OCI-LY7 (cell line): ENCODE data around the gene SV2B. TPM values are rescaled to one million over a fixed set of nuclear protein-coding genes. Genes with fewer than 3 reads are reported as not detected.

Source experiments
- BruUV-seq: library from RNA; stranded (reverse); fragments of 400-500 nt; replicated peaks from 2 replicates; lab custom pipeline; 2021; lab: Mats Ljungman, UMichigan
- CTCF ChIA-PET: fragments of 300-600 bp; sonication (Branson Sonifier 250); formaldehyde crosslinking; loops from one replicate; lab custom pipeline; 2022; ENCODE audit warnings: antibody characterized with exemption; ENCODE audit not compliant: unreplicated experiment; lab: Charles Lee
- POLR2A ChIA-PET: fragments of 300-600 bp; sonication (Branson Sonifier 250); formaldehyde crosslinking; loops from one replicate; lab custom pipeline; 2022; ENCODE audit warnings: antibody characterized with exemption; lab: Charles Lee
- DNase-seq: peaks from one replicate; pipeline ENCODE4 v3.0.0-alpha.2; 2015; ENCODE audit warnings: low spot score
- H2AFZ ChIP-seq: fragments of 200-600 bp; sonication (generic), shearing (Covaris generic); 2 replicates; pipeline ENCODE4 v1.6.1; 2014; ENCODE audit warnings: mild to moderate bottlenecking, antibody characterized with exemption, low read length, moderate library complexity
- H3K27ac ChIP-seq: fragments of 200-600 bp; sonication (generic); 2 replicates; pipeline ENCODE4 v1.5.1; 2014; ENCODE audit warnings: mixed run types, low read depth, mild to moderate bottlenecking, moderate library complexity, low read length, inconsistent platforms; ENCODE audit not compliant: poor library complexity, severe bottlenecking
- H3K36me3 ChIP-seq: fragments of 200-600 bp; sonication (generic); 2 replicates; pipeline ENCODE4 v1.6.1; 2014; ENCODE audit warnings: mild to moderate bottlenecking, antibody characterized with exemption, low read length, moderate library complexity, mixed read lengths; ENCODE audit not compliant: insufficient read depth
- H3K4me1 ChIP-seq: fragments of 200-600 bp; sonication (generic); 2 replicates; pipeline ENCODE4 v1.5.1; 2014; ENCODE audit warnings: mild to moderate bottlenecking, low read length; ENCODE audit not compliant: insufficient read depth, poor library complexity, severe bottlenecking
- H3K4me2 ChIP-seq: fragments of 200-600 bp; sonication (generic); 2 replicates; pipeline ENCODE4 v1.6.1; 2014; ENCODE audit warnings: mild to moderate bottlenecking, low read length
- H3K4me3 ChIP-seq: fragments of 200-600 bp; sonication (generic); 2 replicates; pipeline ENCODE4 v1.5.1; 2014; ENCODE audit warnings: mild to moderate bottlenecking, low read depth, low read length; ENCODE audit not compliant: poor library complexity, severe bottlenecking
- H3K79me2 ChIP-seq: fragments of 200-600 bp; sonication (generic); 2 replicates; pipeline ENCODE4 v1.6.1; 2016; ENCODE audit warnings: low read depth, mild to moderate bottlenecking, low read length, moderate library complexity, mixed read lengths; ENCODE audit not compliant: insufficient read depth
- H3K9me2 ChIP-seq: fragments of 200-600 bp; sonication (generic); 2 replicates; pipeline ENCODE4 v1.6.1; 2016; ENCODE audit warnings: mild to moderate bottlenecking, low read length, mixed read lengths; ENCODE audit not compliant: insufficient read depth
- H3K9me3 ChIP-seq: fragments of 200-600 bp; sonication (generic); 2 replicates; pipeline ENCODE4 v1.6.1; 2014; ENCODE audit warnings: mild to moderate bottlenecking, mixed run types, low read length, mixed read lengths
- H4K20me1 ChIP-seq: fragments of 200-600 bp; sonication (generic); 2 replicates; pipeline ENCODE4 v1.6.1; 2014; ENCODE audit warnings: mild to moderate bottlenecking, antibody characterized with exemption, low read length, moderate library complexity, mixed read lengths; ENCODE audit not compliant: insufficient read depth
- EZH2phosphoT487 ChIP-seq: fragments of 200-600 bp; sonication (generic); IDR thresholded peaks from 2 replicates; pipeline ENCODE4 v1.6.1; 2018; ENCODE audit warnings: low read depth, borderline replicate concordance, mild to moderate bottlenecking, mixed run types, antibody characterized with exemption, low read length, moderate library complexity, mixed read lengths
- intact Hi-C: fragments of 100-400 bp; cut with micrococcal nuclease; formaldehyde crosslinking; loops from one replicate; pipeline ENCODE4 v1.10.0; 2022; ENCODE audit not compliant: unreplicated experiment
- total RNA-seq, 2 experiments: library from RNA; depleted of rRNA in 1 of 2; stranded (reverse); fragments of >200 nt in 1 of 2; shearing (Covaris generic) in 1 of 2; gene quantifications; 2 replicates each; pipeline ENCODE4 v1.2.3, GENCODE V29; 2014 to 2022
- TF ChIP-seq, protein P1 (sequence below): fragments of 200-600 bp; sonication (generic); conservative IDR thresholded peaks from 2 replicates; pipeline ENCODE4 v1.5.1; 2014; ENCODE audit warnings: mild to moderate bottlenecking, antibody characterized with exemption, low read length, moderate library complexity, mixed read lengths

SV2B gene
- total RNA-seq, 2 experiments from 2014 or later = 0.15 TPM; not detected in 1

DNA sequence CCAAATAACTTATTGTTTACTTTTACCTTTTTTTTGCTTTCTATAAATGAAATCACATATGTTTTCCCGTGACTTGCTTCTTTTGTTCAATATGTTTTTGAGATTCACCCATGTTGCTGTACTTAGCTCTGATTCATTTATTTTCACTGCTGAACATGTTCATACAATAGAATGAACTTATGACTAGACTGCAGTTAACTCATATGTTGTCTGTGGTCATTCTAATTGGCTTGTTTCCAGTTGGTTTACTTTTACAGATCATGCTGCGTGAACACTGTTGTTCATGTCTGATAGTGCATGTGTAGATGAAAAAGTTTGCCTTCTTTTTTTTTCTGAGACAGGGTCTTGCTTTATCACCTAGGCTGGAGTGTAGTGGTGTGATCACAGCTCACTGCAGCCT, 31.6 kb upstream of the SV2B start:
- no peak for TF ChIP-seq EZH2phosphoT487
- TF ChIP-seq, protein P1, sequence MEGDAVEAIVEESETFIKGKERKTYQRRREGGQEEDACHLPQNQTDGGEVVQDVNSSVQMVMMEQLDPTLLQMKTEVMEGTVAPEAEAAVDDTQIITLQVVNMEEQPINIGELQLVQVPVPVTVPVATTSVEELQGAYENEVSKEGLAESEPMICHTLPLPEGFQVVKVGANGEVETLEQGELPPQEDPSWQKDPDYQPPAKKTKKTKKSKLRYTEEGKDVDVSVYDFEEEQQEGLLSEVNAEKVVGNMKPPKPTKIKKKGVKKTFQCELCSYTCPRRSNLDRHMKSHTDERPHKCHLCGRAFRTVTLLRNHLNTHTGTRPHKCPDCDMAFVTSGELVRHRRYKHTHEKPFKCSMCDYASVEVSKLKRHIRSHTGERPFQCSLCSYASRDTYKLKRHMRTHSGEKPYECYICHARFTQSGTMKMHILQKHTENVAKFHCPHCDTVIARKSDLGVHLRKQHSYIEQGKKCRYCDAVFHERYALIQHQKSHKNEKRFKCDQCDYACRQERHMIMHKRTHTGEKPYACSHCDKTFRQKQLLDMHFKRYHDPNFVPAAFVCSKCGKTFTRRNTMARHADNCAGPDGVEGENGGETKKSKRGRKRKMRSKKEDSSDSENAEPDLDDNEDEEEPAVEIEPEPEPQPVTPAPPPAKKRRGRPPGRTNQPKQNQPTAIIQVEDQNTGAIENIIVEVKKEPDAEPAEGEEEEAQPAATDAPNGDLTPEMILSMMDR = no peak
- Histone ChIP-seq H3K4me2 (no peak overlapping the region), H3K9me3 (no peaks in the 10 kb centered on the region), H2AFZ (no peak overlapping the region), H3K79me2 (no peaks in the 10 kb centered on the region), H3K36me3 (no peaks in the 10 kb centered on the region), H3K27ac (no peak overlapping the region), H3K9me2 (no peaks in the 10 kb centered on the region), H4K20me1 (no peaks in the 10 kb centered on the region), H3K4me3 (no peak overlapping the region), H3K4me1 (no peaks in the 10 kb centered on the region)
- intact Hi-C loops = no loop called here
- no peak for DNase-seq
- ChIA-PET CTCF (no interaction called here), POLR2A (no interaction called here)
- BruUV-seq = no TSS peak

GRCh38 chr15:91068966-91069365, 31.1 kb upstream of the SV2B start:
- Histone ChIP-seq H3K4me1 (no peaks in the 10 kb centered on the region), H4K20me1 (no peaks in the 10 kb centered on the region), H3K36me3 (no peaks in the 10 kb centered on the region), H3K27ac (no peak overlapping the region), H2AFZ (no peak overlapping the region), H3K79me2 (no peaks in the 10 kb centered on the region), H3K4me2 (no peak overlapping the region), H3K4me3 (no peak overlapping the region), H3K9me3 (no peaks in the 10 kb centered on the region), H3K9me2 (no peaks in the 10 kb centered on the region)
- TF ChIP-seq, protein P1 = peak; percentile 46; the same call in 1 of the 2 replicates
- no peak for TF ChIP-seq EZH2phosphoT487
- CTCF ChIA-PET = no interaction called here
- POLR2A ChIA-PET = no interaction called here
- intact Hi-C loops = no loop called here
- DNase-seq = no peak
- no TSS peak for BruUV-seq

DNA sequence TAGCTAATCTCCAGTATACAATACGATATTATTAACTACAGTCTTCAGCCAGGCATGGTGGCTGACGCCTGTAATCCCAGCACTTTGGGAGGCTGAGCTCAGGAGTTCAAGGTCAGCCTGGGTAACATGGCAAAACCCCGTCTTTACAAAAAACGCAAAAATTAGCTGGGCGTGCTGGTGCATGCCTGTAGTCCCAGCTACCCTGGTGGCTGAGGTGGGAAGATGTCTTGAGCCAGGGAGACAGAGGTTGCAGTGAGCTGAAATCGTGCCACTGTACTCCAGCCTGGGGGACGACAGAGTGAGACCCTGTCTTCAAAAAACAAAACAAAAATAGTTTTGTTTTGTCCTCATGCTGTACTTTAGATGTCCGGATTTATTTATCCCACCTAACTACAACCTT, 29.2 kb upstream of the SV2B start:
- intact Hi-C loops = no loop called here
- ChIA-PET CTCF (no interaction called here), POLR2A (interaction anchor here (0.6 kb wide), 1 partner anchor 930 kb away, joined by 4 read pairs; no protein-coding TSS in a partner anchor)
- Histone ChIP-seq H3K4me1 (no peaks in the 10 kb centered on the region), H3K4me3 (no peak overlapping the region), H3K9me3 (no peaks in the 10 kb centered on the region), H3K9me2 (no peaks in the 10 kb centered on the region), H3K4me2 (no peak overlapping the region), H3K79me2 (no peaks in the 10 kb centered on the region), H3K27ac (no peak overlapping the region), H4K20me1 (no peaks in the 10 kb centered on the region), H2AFZ (no peak overlapping the region), H3K36me3 (no peaks in the 10 kb centered on the region)
- TF ChIP-seq, protein P1 = no peak
- no peak for TF ChIP-seq EZH2phosphoT487
- DNase-seq = no peak
- no TSS peak for BruUV-seq
